PC-3 (cell line): Measurements from ENCODE around the gene PTRH2. TPM values are rescaled to one million over a fixed set of nuclear protein-coding genes. Genes with fewer than 3 reads are reported as not detected.

Experiments
- ATAC-seq: fragments of 200-7000 bp; cut with Tn5 transposase; 2 replicates; pipeline ENCODE4 v1.9.1; 2020; ENCODE audit warnings: mild to moderate bottlenecking, moderate library complexity
- BruUV-seq: library from RNA; stranded (reverse); fragments of 400-500 nt; replicated peaks from 2 replicates; lab custom pipeline; 2021; lab: Mats Ljungman, UMichigan
- CTCF ChIA-PET: fragments of 300-600 bp; sonication (Branson Sonifier 250); formaldehyde crosslinking; loops from one replicate; lab custom pipeline; 2022; ENCODE audit warnings: antibody characterized with exemption; lab: Charles Lee
- POLR2A ChIA-PET: fragments of 300-600 bp; sonication (Branson Sonifier 250); formaldehyde crosslinking; loops from one replicate; lab custom pipeline; 2022; ENCODE audit warnings: antibody characterized with exemption; ENCODE audit not compliant: unreplicated experiment; lab: Charles Lee
- DNase-seq: peaks from one replicate; pipeline ENCODE4 v3.0.0-alpha.2; 2015
- H2AFZ ChIP-seq: fragments of 300-600 bp; sonication (generic); 2 replicates; pipeline ENCODE4 v1.6.0; 2016; ENCODE audit warnings: antibody characterized with exemption, low read length
- H3F3A ChIP-seq: fragments of 300-600 bp; sonication (generic); one replicate; pipeline ENCODE4 v1.6.0; 2017; ENCODE audit warnings: antibody characterized with exemption, low read length, control low read depth, mild to moderate bottlenecking; ENCODE audit not compliant: unreplicated experiment
- H3K27ac ChIP-seq: fragments of 300-600 bp; sonication (generic); 2 replicates; pipeline ENCODE4 v1.5.1; 2016; ENCODE audit warnings: mild to moderate bottlenecking, low read length
- H3K27me3 ChIP-seq: fragments of 300-600 bp; sonication (generic); 2 replicates; pipeline ENCODE4 v1.6.1; 2016; ENCODE audit warnings: low read length, mixed read lengths
- H3K36me3 ChIP-seq: fragments of 300-600 bp; sonication (generic); 2 replicates; pipeline ENCODE4 v1.6.1; 2016; ENCODE audit warnings: low read depth, mixed run types, low read length, mixed read lengths
- H3K4me1 ChIP-seq: fragments of 300-600 bp; sonication (generic); 2 replicates; pipeline ENCODE4 v1.5.1; 2016; ENCODE audit warnings: low read length; ENCODE audit not compliant: insufficient read depth
- H3K4me2 ChIP-seq: fragments of 300-600 bp; sonication (generic); 2 replicates; pipeline ENCODE4 v1.6.0; 2016; ENCODE audit warnings: low read length
- H3K4me3 ChIP-seq: fragments of 300-600 bp; sonication (generic); 2 replicates; pipeline ENCODE4 v1.5.1; 2016; ENCODE audit warnings: mild to moderate bottlenecking, low read length, mixed read lengths
- H3K79me2 ChIP-seq: fragments of 300-600 bp; sonication (generic); 2 replicates; pipeline ENCODE4 v1.6.1; 2017; ENCODE audit warnings: low read length, mixed read lengths
- H3K9ac ChIP-seq: fragments of 300-600 bp; sonication (generic); 2 replicates; pipeline ENCODE4 v1.6.0; 2016; ENCODE audit warnings: mild to moderate bottlenecking, low read length
- H3K9me2 ChIP-seq: fragments of 300-600 bp; sonication (generic); replicated peaks from 2 replicates; pipeline ENCODE4 v1.6.1; 2016; ENCODE audit warnings: mixed run types, low read length, mixed read lengths
- H3K9me3 ChIP-seq: fragments of 300-600 bp; sonication (generic); 2 replicates; pipeline ENCODE4 v1.6.1; 2016; ENCODE audit warnings: low read length, mixed read lengths
- H4K20me1 ChIP-seq: fragments of 300-600 bp; sonication (generic); 2 replicates; pipeline ENCODE4 v1.6.1; 2016; ENCODE audit warnings: low read length, mixed read lengths
- EZH2 ChIP-seq: fragments of 300-600 bp; sonication (generic); IDR thresholded peaks from one replicate; pipeline ENCODE4 v1.6.1; 2017; ENCODE audit warnings: antibody characterized with exemption, mild to moderate bottlenecking, low read length; ENCODE audit not compliant: unreplicated experiment
- EZH2phosphoT487 ChIP-seq: fragments of 300-600 bp; sonication (generic); IDR thresholded peaks from 2 replicates; pipeline ENCODE4 v1.6.1; 2018; ENCODE audit warnings: mild to moderate bottlenecking, antibody characterized with exemption, low read length, borderline replicate concordance
- intact Hi-C: fragments of 100-400 bp; cut with micrococcal nuclease; formaldehyde crosslinking; loops from 2 replicates; pipeline ENCODE4 v1.9.0; 2023
- total RNA-seq: library from RNA; depleted of rRNA; stranded (reverse); fragments of >200 nt; gene quantifications from 2 replicates; pipeline ENCODE4 v1.2.3, GENCODE V29; 2014
- TF ChIP-seq, protein P1 (sequence below): fragments of 300-600 bp; sonication (generic); conservative IDR thresholded peaks from 2 replicates; pipeline ENCODE4 v1.5.1; 2017; ENCODE audit warnings: antibody characterized with exemption, low read depth, mild to moderate bottlenecking, low read length

The PTRH2 gene
- total RNA-seq, 1 experiment from 2014 or later = 69.8 TPM

GRCh38 chr17:59752922-59753321 lies 45.7 kb upstream of the PTRH2 start:
- CTCF ChIA-PET = interaction anchor here (0.6 to 4.5 kb wide), 4 partner anchors 35 to 106 kb away, joined by 5 to 61 read pairs (median 12); no protein-coding TSS in a partner anchor
- peaks cover 43% of the 10 kb centered on the region for H3K4me1 ChIP-seq
- no peaks in the 10 kb centered on the region for H3K9me2 ChIP-seq
- no peaks in the 10 kb centered on the region for H3K9me3 ChIP-seq
- BruUV-seq = no TSS peak
- H3K79me2 ChIP-seq = peaks cover 33% of the 10 kb centered on the region
- peaks cover 2% of the 10 kb centered on the region; the same call in 1 of the 2 replicates for H3K36me3 ChIP-seq
- no peak overlapping the region for H2AFZ ChIP-seq
- no peak for DNase-seq
- no peak for ATAC-seq
- peaks cover 16% of the 10 kb centered on the region for H3F3A ChIP-seq
- H4K20me1 ChIP-seq = no peaks in the 10 kb centered on the region
- peak overlapping the region; percentile 79; the same call in 1 of the 2 replicates for H3K4me2 ChIP-seq
- TF ChIP-seq, protein P1, sequence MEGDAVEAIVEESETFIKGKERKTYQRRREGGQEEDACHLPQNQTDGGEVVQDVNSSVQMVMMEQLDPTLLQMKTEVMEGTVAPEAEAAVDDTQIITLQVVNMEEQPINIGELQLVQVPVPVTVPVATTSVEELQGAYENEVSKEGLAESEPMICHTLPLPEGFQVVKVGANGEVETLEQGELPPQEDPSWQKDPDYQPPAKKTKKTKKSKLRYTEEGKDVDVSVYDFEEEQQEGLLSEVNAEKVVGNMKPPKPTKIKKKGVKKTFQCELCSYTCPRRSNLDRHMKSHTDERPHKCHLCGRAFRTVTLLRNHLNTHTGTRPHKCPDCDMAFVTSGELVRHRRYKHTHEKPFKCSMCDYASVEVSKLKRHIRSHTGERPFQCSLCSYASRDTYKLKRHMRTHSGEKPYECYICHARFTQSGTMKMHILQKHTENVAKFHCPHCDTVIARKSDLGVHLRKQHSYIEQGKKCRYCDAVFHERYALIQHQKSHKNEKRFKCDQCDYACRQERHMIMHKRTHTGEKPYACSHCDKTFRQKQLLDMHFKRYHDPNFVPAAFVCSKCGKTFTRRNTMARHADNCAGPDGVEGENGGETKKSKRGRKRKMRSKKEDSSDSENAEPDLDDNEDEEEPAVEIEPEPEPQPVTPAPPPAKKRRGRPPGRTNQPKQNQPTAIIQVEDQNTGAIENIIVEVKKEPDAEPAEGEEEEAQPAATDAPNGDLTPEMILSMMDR = no peak
- no peak for TF ChIP-seq EZH2phosphoT487
- TF ChIP-seq EZH2 = no peak
- intact Hi-C loops = loop anchor here (1.0 kb wide), 3 partner anchors 84 to 106 kb away; no protein-coding TSS in a partner anchor
- no peak overlapping the region for H3K4me3 ChIP-seq
- no peaks in the 10 kb centered on the region for H3K27me3 ChIP-seq
- peak overlapping the region; percentile 95 for H3K27ac ChIP-seq
- peak overlapping the region; percentile 82; the same call in 1 of the 2 replicates for H3K9ac ChIP-seq
- POLR2A ChIA-PET = interaction anchor here (0.6 to 2.8 kb wide), 9 partner anchors 34 to 104 kb away, joined by 3 to 110 read pairs (median 6); no protein-coding TSS in a partner anchor

GRCh38 chr17:59752446-59752845 lies 45.2 kb upstream of the PTRH2 start:
- Histone ChIP-seq H3K4me2 (no peak overlapping the region), H3K4me3 (no peak overlapping the region), H3K9me2 (no peaks in the 10 kb centered on the region), H3K36me3 (no peaks in the 10 kb centered on the region; the same call in 1 of the 2 replicates), H4K20me1 (no peaks in the 10 kb centered on the region), H3K4me1 (peaks cover 42% of the 10 kb centered on the region), H3K27ac (peak overlapping the region; percentile 8), H3F3A (peaks cover 16% of the 10 kb centered on the region), H3K9ac (no peak overlapping the region), H3K27me3 (no peaks in the 10 kb centered on the region), H3K9me3 (no peaks in the 10 kb centered on the region), H2AFZ (no peak overlapping the region), H3K79me2 (peaks cover 29% of the 10 kb centered on the region)
- TF ChIP-seq EZH2phosphoT487 = no peak
- TF ChIP-seq, protein P1 = no peak
- TF ChIP-seq EZH2 = no peak
- POLR2A ChIA-PET = interaction anchor here (0.7 to 1.0 kb wide), 4 partner anchors 34 to 104 kb away, joined by 4 to 6 read pairs (median 4); no protein-coding TSS in a partner anchor
- no peak for DNase-seq
- intact Hi-C loops = no loop called here
- no TSS peak for BruUV-seq
- CTCF ChIA-PET = interaction anchor here (0.6 to 4.5 kb wide), 4 partner anchors 36 to 187 kb away, joined by 4 to 61 read pairs (median 5); no protein-coding TSS in a partner anchor
- no peak for ATAC-seq

DNA sequence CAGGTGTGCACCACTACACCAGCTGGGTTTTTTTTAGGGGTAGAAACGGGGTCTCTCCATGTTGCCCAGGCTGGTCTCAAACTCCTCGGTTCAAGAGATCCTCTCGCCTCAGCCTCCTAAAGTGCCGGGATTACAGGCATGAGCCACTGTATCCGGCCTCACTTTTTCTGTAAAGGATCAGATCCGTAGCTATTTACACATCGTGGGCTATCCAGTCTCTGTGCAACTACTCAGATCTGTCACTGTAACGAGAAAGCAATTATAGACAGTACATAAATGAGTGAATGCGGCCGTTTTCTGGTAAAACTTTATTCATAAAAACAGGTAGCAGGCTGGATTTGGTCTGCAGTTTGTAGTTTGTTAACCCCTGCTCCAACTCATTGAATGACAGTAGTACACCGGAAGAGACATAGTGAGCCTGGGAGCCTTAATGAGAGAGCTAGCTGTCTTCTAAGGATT lies 44.8 kb upstream of the PTRH2 start:
- H3K36me3 ChIP-seq = no peaks in the 10 kb centered on the region; the same call in 1 of the 2 replicates
- DNase-seq = no peak
- H3K4me1 ChIP-seq = peaks cover 37% of the 10 kb centered on the region
- H2AFZ ChIP-seq = no peak overlapping the region
- H3K9me2 ChIP-seq = no peaks in the 10 kb centered on the region
- POLR2A ChIA-PET = interaction anchor here (0.5 to 1.0 kb wide), 4 partner anchors 76 to 92 kb away, joined by 4 to 9 read pairs (median 6); no protein-coding TSS in a partner anchor
- no peak for TF ChIP-seq EZH2phosphoT487
- TF ChIP-seq, protein P1 = no peak
- TF ChIP-seq EZH2 = no peak
- H3F3A ChIP-seq = peaks cover 16% of the 10 kb centered on the region
- no peaks in the 10 kb centered on the region for H3K27me3 ChIP-seq
- CTCF ChIA-PET = interaction anchor here (0.6 to 4.5 kb wide), 3 partner anchors 102 to 188 kb away, joined by 4 to 61 read pairs (median 5); no protein-coding TSS in a partner anchor
- intact Hi-C loops = no loop called here
- no peak overlapping the region for H3K9ac ChIP-seq
- no peak for ATAC-seq
- H3K4me2 ChIP-seq = no peak overlapping the region
- no peak overlapping the region for H3K4me3 ChIP-seq
- no TSS peak for BruUV-seq
- H3K9me3 ChIP-seq = no peaks in the 10 kb centered on the region
- no peaks in the 10 kb centered on the region for H4K20me1 ChIP-seq
- peaks cover 24% of the 10 kb centered on the region for H3K79me2 ChIP-seq
- H3K27ac ChIP-seq = peak overlapping the region; percentile 8
